GM12801 (cell line): ENCODE measurements around the gene RBM18.

Source experiments
- CTCF ChIP-seq: IDR thresholded peaks from one replicate; pipeline ENCODE4 v1.5.1; 2011; ENCODE audit warnings: control low read depth; ENCODE audit not compliant: insufficient read length; ENCODE audit errors: extremely low read depth

RBM18 gene

GRCh38 chr9:122294531-122294930, 29.9 kb upstream of the RBM18 start:
- no peak for TF ChIP-seq CTCF

- TF ChIP-seq CTCF: no peak
These were observed 26.8 kb upstream of the RBM18 start for GRCh38 chr9:122291458-122291857.

- TF ChIP-seq CTCF: no peak
These were observed 22.6 kb upstream of the RBM18 start for GRCh38 chr9:122287214-122287720.

GRCh38 chr9:122286764-122287163, 22.1 kb upstream of the RBM18 start:
- TF ChIP-seq CTCF: no peak

GRCh38 chr9:122281368-122281767, 16.7 kb upstream of the RBM18 start:
- no peak for TF ChIP-seq CTCF

GRCh38 chr9:122277285-122277897, 12.8 kb upstream of the RBM18 start:
- no peak for TF ChIP-seq CTCF

GRCh38 chr9:122276096-122276495, 11.5 kb upstream of the RBM18 start:
- no peak for TF ChIP-seq CTCF
